Prostate gland (tissue), 2 donors: ENCODE results near the gene PTK7.

Experiments
- CTCF ChIP-seq, 4 experiments: fragments of 200-600 bp in 2 of 4; fragments of 450-650 bp in 2 of 4; sonication (generic) in 2 of 4; IDR thresholded peaks; 1 replicate in 3 of 4; 2 replicates in 1 of 4; pipeline ENCODE4 v1.5.1; 2016 to 2019; ENCODE audit warnings: antibody characterized with exemption in 4 of 4, mild to moderate bottlenecking in 2 of 4, moderate library complexity in 2 of 4
- POLR2A ChIP-seq: fragments of 450-650 bp; IDR thresholded peaks from one replicate; pipeline ENCODE4 v1.6.1; 2016; ENCODE audit warnings: antibody characterized with exemption, mild to moderate bottlenecking
- POLR2AphosphoS5 ChIP-seq: sonication (generic); formaldehyde crosslinking; IDR thresholded peaks from one replicate; pipeline ENCODE4 v1.6.1; 2017; ENCODE audit warnings: antibody characterized with exemption

DNA sequence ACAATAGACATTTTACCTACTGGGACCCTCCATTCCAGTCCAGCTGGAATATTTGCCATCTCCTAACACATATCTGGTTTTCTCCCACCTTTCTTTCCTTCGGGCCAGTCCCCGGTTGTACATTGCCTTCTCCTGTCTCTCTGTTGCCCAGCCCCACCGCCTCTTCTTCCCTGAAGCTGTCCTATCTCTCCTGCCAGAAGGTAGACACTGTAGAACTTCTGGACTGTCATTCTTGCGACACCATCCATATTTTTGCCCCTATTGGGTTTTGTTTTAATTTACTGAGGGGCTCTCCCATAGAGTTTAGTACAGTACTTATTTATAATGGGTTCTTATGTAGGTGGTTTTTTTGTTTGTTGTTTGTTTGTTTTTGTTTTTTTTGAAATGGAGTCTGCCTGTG is 4.9 kb downstream of the PTK7 start:
- TF ChIP-seq POLR2A (no peak), CTCF (IDR thresholded peaks at IDR 0.05) (no peak), POLR2AphosphoS5 (no peak)
